ENCODE results near the gene EPSTI1.

DNA sequence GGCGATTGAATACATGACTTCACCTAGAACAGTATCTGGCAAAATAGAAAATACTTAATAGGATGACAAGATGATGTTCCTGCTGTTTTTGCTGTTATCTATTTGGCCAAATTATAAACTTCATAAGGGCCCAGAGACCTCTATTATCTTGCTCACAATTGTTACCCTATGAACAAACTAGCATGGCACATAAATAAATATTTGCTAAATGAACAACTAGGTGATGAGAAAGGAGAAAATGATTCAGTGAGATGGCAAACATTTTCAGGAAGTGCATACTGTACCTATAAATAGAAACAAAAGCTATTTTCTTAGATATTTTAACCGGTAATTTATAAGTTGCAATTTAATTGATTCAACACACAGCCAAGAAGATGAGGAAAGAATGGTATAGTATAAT, 132.3 kb downstream of the EPSTI1 start:
- no peak for TF ChIP-seq GATA2 (IDR thresholded peaks at IDR 0.05; ENCODE audit: low read depth, low read length)
- no peak for TF ChIP-seq GATA3 (IDR thresholded peaks at IDR 0.05; ENCODE audit: low read depth, low read length)

All from SH-SY5Y (cell line).